Endothelial cell of umbilical vein (primary cell): ENCODE measurements around the gene ARMH1. TPM values are rescaled to one million over a fixed set of nuclear protein-coding genes. Genes with fewer than 3 reads are reported as not detected.

Source experiments
- BruUV-seq: library from RNA; stranded (reverse); fragments of 400-500 nt; replicated peaks from 2 replicates; lab custom pipeline; 2021; lab: Mats Ljungman, UMichigan
- CTCF ChIA-PET: fragments of 300-600, 350-600 bp; sonication (Branson Sonifier 250); formaldehyde crosslinking; loops from one replicate; lab custom pipeline; 2021; ENCODE audit warnings: antibody characterized with exemption, inconsistent platforms; lab: Charles Lee
- POLR2A ChIA-PET: fragments of 300-600, 350-600 bp; sonication (Branson Sonifier 250); formaldehyde crosslinking; loops from one replicate; lab custom pipeline; 2021; ENCODE audit warnings: antibody characterized with exemption, inconsistent platforms; lab: Charles Lee
- DNase-seq: peaks from one replicate; pipeline ENCODE4 v3.0.0-alpha.2; 2011; ENCODE audit warnings: low read depth, low spot score
- FAIRE-seq: peaks from 2 replicates; lab custom pipeline; 2011; peaks lifted over from hg19 to GRCh38; lab: Jason Lieb, UNC
- H2AFZ ChIP-seq: 2 replicates; pipeline ENCODE4 v1.6.0; 2012; ENCODE audit warnings: low read depth, low read length, control low read depth, inconsistent platforms
- H3K27ac ChIP-seq: 2 replicates; pipeline ENCODE4 v1.5.1; 2011; ENCODE audit warnings: low read depth, mild to moderate bottlenecking, control low read depth, low read length, moderate library complexity; ENCODE audit not compliant: insufficient read depth
- H3K27me3 ChIP-seq, 2 experiments: 2 replicates each; pipeline versions ENCODE4 v1.6.0 to v1.6.1; 2011; ENCODE audit warnings: low read length in 2 of 2, mixed read lengths in 1 of 2; ENCODE audit not compliant: control insufficient read depth in 2 of 2, insufficient read depth in 2 of 2
- H3K36me3 ChIP-seq, 2 experiments: 2 replicates in 1 of 2; 3 replicates in 1 of 2; pipeline ENCODE4 v1.5.1; 2011; ENCODE audit warnings: low read length in 2 of 2, mild to moderate bottlenecking in 1 of 2, moderate library complexity in 1 of 2; ENCODE audit not compliant: control insufficient read depth in 2 of 2, insufficient read depth in 2 of 2; ENCODE audit errors: extremely low read depth in 1 of 2
- H3K4me1 ChIP-seq: 3 replicates; pipeline ENCODE4 v1.5.1; 2011; ENCODE audit warnings: mild to moderate bottlenecking, low read length; ENCODE audit not compliant: control insufficient read depth, insufficient read depth; ENCODE audit errors: extremely low read depth
- H3K4me2 ChIP-seq: 2 replicates; pipeline ENCODE4 v1.6.1; 2011; ENCODE audit warnings: low read length, control low read depth, mixed read lengths; ENCODE audit not compliant: insufficient read depth
- H3K4me3 ChIP-seq, 3 experiments: fragments of 200-600 bp in 1 of 3; sonication (generic), shearing (Covaris generic) in 1 of 3; replicated peaks in 1 of 3; 2 replicates each; pipeline ENCODE4 v1.5.1; 2011 to 2016; ENCODE audit warnings: control low read depth in 3 of 3, low read length in 3 of 3, mild to moderate bottlenecking in 2 of 3, inconsistent platforms in 1 of 3, low read depth in 1 of 3, moderate library complexity in 1 of 3; ENCODE audit not compliant: insufficient read depth in 1 of 3
- H3K79me2 ChIP-seq: 2 replicates; pipeline ENCODE4 v1.6.0; 2012; ENCODE audit warnings: low read length, inconsistent platforms; ENCODE audit not compliant: control insufficient read depth, insufficient read depth
- H3K9ac ChIP-seq: replicated peaks from 2 replicates; pipeline ENCODE3; 2011; ENCODE audit warnings: low read length, control low read depth; ENCODE audit not compliant: insufficient read depth; ENCODE audit errors: extremely low read depth
- H3K9me1 ChIP-seq: replicated peaks from 3 replicates; pipeline ENCODE4 v1.6.0; 2011; ENCODE audit warnings: mild to moderate bottlenecking, low read length; ENCODE audit not compliant: control insufficient read depth, insufficient read depth; ENCODE audit errors: extremely low read depth
- H3K9me3 ChIP-seq: replicated peaks from 2 replicates; pipeline ENCODE4 v1.5.1; 2012; ENCODE audit warnings: low read length, inconsistent platforms; ENCODE audit not compliant: control insufficient read depth, insufficient read depth
- H4K20me1 ChIP-seq: replicated peaks from 2 replicates; pipeline ENCODE3; 2011; ENCODE audit warnings: mild to moderate bottlenecking, low read length; ENCODE audit not compliant: control insufficient read depth, insufficient read depth; ENCODE audit errors: extremely low read depth
- EZH2 ChIP-seq: IDR thresholded peaks from 2 replicates; pipeline ENCODE4 v1.6.1; 2012; ENCODE audit warnings: borderline replicate concordance, low read depth, mild to moderate bottlenecking, moderate library complexity, low read length, inconsistent platforms; ENCODE audit not compliant: severe bottlenecking
- FOS ChIP-seq: IDR thresholded peaks from 2 replicates; pipeline ENCODE4 v1.6.1; 2011; ENCODE audit warnings: mild to moderate bottlenecking, low read length, moderate library complexity, borderline replicate concordance; ENCODE audit not compliant: insufficient read depth
- GATA2 ChIP-seq: IDR thresholded peaks from 2 replicates; pipeline ENCODE4 v1.7.0; 2011; ENCODE audit warnings: low read depth, mild to moderate bottlenecking, moderate library complexity, mixed read lengths, low read length; ENCODE audit not compliant: insufficient read length, insufficient read depth
- JUN ChIP-seq: IDR thresholded peaks from 2 replicates; pipeline ENCODE4 v1.6.1; 2011; ENCODE audit warnings: borderline replicate concordance, low read depth; ENCODE audit not compliant: insufficient read length, insufficient read depth
- MAX ChIP-seq: IDR thresholded peaks from 2 replicates; pipeline ENCODE4 v1.6.1; 2011; ENCODE audit not compliant: insufficient read depth, insufficient read length
- MYC ChIP-seq: IDR thresholded peaks from one replicate; pipeline ENCODE4 v1.6.1; 2011; ENCODE audit warnings: mild to moderate bottlenecking, low read depth, low read length
- POLR2A ChIP-seq: IDR thresholded peaks from 2 replicates; pipeline ENCODE4 v1.6.1; 2012; ENCODE audit warnings: low read depth, mild to moderate bottlenecking, control low read depth, low read length
- POLR2AphosphoS5 ChIP-seq: IDR thresholded peaks from 2 replicates; pipeline ENCODE4 v1.6.1; 2012; ENCODE audit warnings: low read depth, mild to moderate bottlenecking, control low read depth, low read length, moderate library complexity; ENCODE audit not compliant: insufficient read depth
- dilution Hi-C: fragments of 300-500 bp; cut with MboI; formaldehyde crosslinking; loops from one replicate; pipeline ENCODE4 v1.15.0; 2019; ENCODE audit warnings: low sequenced_read_pairs; ENCODE audit not compliant: extremely low pct_ligation_motif_present
- intact Hi-C: fragments of 100-400 bp; cut with micrococcal nuclease; formaldehyde crosslinking; loops from one replicate; pipeline ENCODE4 v1.10.0; 2022
- polyA plus RNA-seq, 4 experiments: library from polyadenylated mRNA; depleted of rRNA in 3 of 4; stranded (reverse) in 3 of 4; unstranded in 1 of 4; fragments of >200 nt; gene quantifications; 2 replicates each; pipeline versions ENCODE4 v1.2.1 to v1.2.3, GENCODE V29; 2011 to 2012; ENCODE audit warnings: missing spikeins in 1 of 4
- total RNA-seq: library from RNA; stranded (reverse); gene quantifications from 2 replicates; pipeline ENCODE4 v1.2.3, GENCODE V29; 2021
- TF ChIP-seq, protein P1 (sequence below), 2 donors: IDR thresholded peaks; 1 replicate in 1 of 2; 2 replicates in 1 of 2; pipeline ENCODE4 v1.5.1; 2011; ENCODE audit warnings: low read length in 2 of 2, mild to moderate bottlenecking in 2 of 2, moderate library complexity in 2 of 2, control low read depth in 1 of 2, inconsistent platforms in 1 of 2, low read depth in 1 of 2; ENCODE audit not compliant: insufficient read depth in 1 of 2; ENCODE audit errors: extremely low read depth in 1 of 2

Gene ARMH1
- total and polyA plus RNA-seq, 2 donors (not counting 3 experiments of a cell fraction or from before 2014, with no cell fraction given): 0.17 TPM; not detected in 1

- Histone ChIP-seq H3K27ac (no peak overlapping the region), H3K79me2 (no peaks in the 10 kb centered on the region), H3K36me3 (no peaks in the 10 kb centered on the region), H3K9ac (no peak overlapping the region), H3K4me2 (no peak overlapping the region), H3K9me3 (no peaks in the 10 kb centered on the region), H4K20me1 (no peaks in the 10 kb centered on the region), H3K4me3 (no peak overlapping the region), H2AFZ (no peak overlapping the region), H3K9me1 (no peaks in the 10 kb centered on the region), H3K27me3 (no peaks in the 10 kb centered on the region), H3K4me1 (peaks cover 29% of the 10 kb centered on the region)
- FAIRE-seq (no peak), DNase-seq (no peak)
- no peak for TF ChIP-seq POLR2A
- TF ChIP-seq EZH2: no peak
- no peak for TF ChIP-seq JUN
- no peak for TF ChIP-seq MYC
- no peak for TF ChIP-seq MAX
- TF ChIP-seq, protein P1, sequence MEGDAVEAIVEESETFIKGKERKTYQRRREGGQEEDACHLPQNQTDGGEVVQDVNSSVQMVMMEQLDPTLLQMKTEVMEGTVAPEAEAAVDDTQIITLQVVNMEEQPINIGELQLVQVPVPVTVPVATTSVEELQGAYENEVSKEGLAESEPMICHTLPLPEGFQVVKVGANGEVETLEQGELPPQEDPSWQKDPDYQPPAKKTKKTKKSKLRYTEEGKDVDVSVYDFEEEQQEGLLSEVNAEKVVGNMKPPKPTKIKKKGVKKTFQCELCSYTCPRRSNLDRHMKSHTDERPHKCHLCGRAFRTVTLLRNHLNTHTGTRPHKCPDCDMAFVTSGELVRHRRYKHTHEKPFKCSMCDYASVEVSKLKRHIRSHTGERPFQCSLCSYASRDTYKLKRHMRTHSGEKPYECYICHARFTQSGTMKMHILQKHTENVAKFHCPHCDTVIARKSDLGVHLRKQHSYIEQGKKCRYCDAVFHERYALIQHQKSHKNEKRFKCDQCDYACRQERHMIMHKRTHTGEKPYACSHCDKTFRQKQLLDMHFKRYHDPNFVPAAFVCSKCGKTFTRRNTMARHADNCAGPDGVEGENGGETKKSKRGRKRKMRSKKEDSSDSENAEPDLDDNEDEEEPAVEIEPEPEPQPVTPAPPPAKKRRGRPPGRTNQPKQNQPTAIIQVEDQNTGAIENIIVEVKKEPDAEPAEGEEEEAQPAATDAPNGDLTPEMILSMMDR (IDR thresholded peaks at IDR 0.05; ENCODE audit: extremely low read depth in 1 of 2, insufficient read depth in 1 of 2, low read depth in 1 of 2, low read length in 2 of 2): no peak
- TF ChIP-seq POLR2AphosphoS5: no peak
- no peak for TF ChIP-seq FOS
- TF ChIP-seq GATA2: no peak
- ChIA-PET CTCF (interaction anchor here (1.0 to 3.2 kb wide), 2 partner anchors 15 to 19 kb away, joined by 3 to 27 read pairs; no protein-coding TSS in a partner anchor), POLR2A (no interaction called here)
- no TSS peak for BruUV-seq
- intact Hi-C loops (no loop called here), dilution Hi-C loops (no loop called here)
These were observed 3.5 kb upstream of the ARMH1 start for GRCh38 chr1:44670751-44671640.
